22Rv1 (cell line): ENCODE results near the gene FIG4.

Experiments used
- CTCF ChIP-seq: fragments of 450-650 bp; IDR thresholded peaks from 2 replicates; pipeline ENCODE4 v1.5.1; 2017; ENCODE audit warnings: mild to moderate bottlenecking
- ZFX ChIP-seq: fragments of 450-650 bp; IDR thresholded peaks from 2 replicates; pipeline ENCODE4 v1.6.1; 2017; ENCODE audit warnings: antibody characterized with exemption, borderline replicate concordance

GRCh38 chr6:109834595-109835437 is 143.7 kb downstream of the FIG4 start:
- TF ChIP-seq CTCF (no peak), ZFX (no peak)
